NCI-H82 treated with DMSO at 0.1 percent for 48 hours (cell line): ENCODE measurements around the gene LIPE.
A peak's percentile ranks its signal among the peaks of the same experiment; 100 is the strongest.

ENCODE experiments used
- DNase-seq: peaks from one replicate; lab custom pipeline; 2025; ENCODE audit not compliant: unreplicated experiment; lab: John Stamatoyannopoulos, UW

Gene LIPE

DNA sequence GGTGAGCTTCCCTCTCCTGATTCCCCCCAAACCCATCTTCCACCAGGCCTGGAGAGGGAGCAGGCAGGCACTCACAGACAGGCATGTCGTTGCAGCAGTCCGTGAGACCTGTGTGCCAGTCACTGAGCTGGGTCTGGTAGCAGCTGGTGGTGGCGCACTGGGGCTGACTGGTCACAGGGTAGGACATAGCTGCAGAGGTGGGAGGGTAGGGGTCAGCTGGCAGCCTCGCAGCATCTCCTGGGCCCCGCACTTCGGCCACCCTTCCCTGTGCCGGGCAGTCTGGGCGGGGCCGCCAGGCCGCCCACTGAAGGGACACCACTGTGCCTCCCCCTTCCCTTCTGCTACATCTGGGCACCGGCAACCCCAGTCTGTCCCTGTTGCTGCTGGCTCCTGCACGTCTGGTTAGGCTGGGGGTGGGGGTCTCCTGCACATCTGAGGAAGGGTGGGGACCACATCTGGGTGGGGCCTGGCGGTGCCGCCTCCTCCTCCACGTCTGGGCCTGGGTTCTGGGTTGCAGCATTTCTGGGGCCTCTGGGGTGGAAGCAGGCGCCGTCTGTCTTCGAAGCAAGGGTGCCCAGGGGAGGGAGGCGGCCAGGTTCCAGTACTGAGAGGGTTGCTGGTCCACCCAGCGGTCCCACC lies 38.2 kb downstream of the LIPE start:
- no peak for DNase-seq

- DNase-seq, result peak; percentile 64
Measured at GRCh38 chr19:42386974-42387707, 40.0 kb downstream of the LIPE start.

GRCh38 chr19:42380155-42380554 lies 47.0 kb downstream of the LIPE start:
- no peak for DNase-seq

DNA sequence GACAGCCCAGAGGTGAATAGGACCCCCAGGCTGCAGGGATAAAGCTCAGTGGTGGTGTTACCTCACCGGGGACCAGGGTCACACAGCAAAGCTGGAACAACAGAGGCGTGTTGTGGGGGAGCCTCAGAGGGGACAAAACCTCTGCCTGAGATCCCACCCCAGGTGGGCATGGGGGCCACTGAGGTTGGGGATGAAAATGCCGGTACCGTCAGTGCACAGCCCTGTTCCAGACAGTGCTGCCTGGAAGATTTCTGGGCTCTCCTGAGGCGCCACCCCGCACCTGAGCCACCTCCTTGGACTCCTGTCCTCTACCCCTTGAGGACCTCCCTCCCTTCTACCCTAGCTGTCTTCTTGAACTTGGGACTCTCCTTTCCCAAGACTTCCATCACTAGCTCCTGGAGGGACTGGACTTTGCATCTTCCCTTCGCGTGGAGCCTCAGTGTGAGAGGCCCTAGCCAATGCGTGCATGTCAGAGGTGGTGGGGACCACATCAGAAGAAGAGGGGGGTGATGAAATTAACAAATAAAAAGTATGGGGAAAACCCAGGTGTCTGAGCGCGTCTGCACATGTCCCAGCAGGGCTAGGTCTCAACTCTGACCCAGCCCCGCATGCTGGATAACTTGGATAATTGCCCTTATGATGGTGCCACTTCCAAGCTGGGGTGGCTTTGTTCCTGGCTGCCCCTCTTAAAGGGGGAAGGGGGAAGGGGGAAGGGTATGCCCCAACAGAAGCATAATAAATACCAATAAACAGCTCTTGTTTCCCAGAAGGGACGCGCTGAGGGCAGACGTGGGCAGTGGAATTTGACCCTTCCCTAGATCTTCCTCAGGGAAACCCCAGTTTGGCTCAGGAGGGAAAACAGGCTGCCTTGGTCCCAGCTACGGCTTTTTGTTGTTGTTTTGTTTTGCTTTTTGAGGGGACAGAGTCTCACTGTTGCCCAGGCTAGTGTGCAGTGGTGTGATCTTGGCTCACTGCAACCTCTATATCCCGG lies 48.7 kb downstream of the LIPE start:
- no peak for DNase-seq

DNA sequence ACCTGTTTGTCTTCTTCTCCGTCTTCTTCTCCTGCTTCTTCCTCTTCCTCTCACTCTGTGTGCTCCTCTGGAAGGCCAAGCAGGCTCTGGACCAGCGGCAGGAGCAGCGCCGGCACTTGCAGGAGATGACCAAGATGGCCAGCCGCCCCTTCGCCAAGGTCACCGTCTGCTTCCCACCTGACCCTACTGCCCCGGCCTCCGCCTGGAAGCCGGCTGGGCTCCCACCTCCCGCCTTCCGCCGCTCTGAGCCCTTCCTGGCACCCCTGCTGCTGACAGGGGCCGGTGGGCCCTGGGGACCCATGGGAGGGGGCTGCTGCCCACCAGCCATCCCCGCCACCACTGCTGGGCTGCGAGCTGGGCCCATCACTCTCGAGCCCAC lies 51.0 kb downstream of the LIPE start:
- no peak for DNase-seq

DNA sequence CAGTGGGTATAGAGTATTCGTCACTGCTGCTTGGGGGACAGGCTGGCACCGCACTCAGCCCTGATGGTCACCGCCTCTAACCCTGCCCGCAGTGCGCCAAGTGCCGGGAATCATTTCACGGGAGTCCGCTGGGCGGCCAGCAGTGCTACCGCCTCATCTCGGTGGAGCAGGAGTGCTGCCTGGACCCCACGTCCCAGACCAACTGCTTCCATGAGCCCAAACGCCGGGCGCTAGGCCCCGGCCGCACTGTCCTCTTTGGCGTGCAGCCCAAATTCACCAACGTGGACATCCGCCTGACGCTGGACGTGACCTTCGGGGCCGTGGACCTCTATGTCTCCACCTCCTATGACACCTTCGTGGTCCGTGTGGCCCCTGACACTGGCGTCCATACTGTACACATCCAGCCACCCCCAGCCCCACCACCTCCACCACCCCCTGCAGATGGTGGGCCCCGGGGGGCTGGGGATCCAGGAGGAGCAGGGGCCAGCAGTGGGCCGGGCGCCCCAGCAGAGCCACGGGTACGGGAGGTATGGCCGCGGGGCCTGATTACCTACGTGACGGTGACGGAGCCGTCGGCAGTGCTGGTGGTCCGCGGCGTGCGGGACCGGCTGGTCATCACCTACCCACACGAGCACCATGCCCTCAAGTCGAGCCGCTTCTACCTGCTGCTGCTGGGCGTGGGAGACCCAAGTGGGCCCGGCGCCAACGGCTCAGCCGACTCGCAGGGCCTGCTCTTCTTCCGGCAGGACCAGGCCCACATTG lies 51.6 kb downstream of the LIPE start:
- DNase-seq, result no peak

DNA sequence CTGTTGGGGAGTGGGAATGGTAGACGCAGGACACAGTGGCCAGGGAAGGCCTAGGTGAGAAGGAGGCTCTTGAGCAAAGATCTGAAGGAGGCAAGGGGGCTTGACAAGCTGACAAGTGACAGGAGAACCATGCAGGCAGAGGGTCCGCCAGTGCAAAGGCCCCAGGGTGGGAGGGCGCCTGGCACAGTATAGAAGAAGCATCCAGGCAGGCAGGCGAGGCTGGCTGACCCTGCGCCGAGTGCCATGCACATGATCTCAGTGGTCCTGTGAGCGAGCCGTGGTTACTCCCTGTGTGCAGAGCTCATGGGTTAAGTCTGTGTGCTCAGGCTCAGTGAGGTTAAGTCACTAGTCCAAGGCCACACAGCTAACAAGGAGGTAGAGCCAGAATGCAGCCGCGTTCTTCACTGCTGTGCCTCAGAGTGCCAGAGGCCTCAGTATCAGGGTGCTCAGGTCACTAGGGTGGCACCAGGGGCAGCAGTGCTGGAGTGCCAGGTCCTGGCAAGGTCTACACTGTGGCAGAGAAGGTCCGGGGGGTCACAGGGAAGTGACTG lies 52.3 kb downstream of the LIPE start:
- no peak for DNase-seq

DNA sequence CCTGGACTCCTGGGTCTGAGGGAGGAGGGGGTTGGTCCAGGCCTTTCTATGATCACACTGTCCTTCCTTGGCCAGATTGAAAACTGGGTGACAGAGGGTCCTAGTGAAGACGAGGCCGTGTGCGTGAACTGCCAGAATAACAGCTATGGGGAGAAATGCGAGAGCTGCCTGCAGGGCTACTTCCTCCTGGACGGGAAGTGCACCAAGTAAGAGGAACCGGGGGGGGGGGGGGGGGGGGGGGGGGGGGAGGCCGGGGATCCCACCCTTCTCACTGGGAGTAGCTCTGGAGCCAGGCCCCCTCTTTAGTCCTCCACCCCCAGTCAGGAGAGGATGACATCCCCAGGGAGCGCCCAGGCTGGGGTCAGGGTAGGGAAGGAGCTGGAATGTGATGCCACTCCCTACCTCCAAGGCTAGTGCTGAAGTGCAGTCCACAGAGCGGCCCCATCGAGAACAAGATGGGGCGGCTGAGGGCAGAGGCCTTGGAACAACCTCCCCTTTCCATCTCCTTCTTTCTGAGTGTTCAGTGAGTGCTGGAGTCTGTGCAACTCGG lies 56.5 kb downstream of the LIPE start:
- no peak for DNase-seq

DNA sequence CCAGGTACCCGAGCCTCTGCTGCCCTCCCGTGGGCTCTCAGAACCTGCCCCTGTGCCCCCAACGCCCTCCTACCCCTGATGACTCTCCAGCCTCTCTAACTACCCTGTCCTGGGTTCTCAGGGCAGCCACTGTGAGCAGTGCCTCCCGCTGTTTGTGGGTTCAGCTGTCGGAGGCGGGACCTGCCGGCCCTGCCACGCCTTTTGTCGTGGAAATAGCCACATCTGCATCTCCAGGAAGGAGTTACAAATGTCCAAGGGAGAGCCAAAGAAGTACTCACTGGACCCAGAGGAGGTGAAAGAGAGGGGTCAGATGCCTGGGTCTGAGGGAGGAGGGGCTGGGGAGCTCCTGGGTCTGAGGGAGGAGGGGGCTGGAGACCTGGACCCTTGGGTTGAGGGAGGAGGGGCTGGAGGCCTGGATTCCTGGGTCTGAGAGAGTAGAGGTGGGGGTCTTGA lies 57.1 kb downstream of the LIPE start:
- no peak for DNase-seq

- DNase-seq, result no peak
Measured at GRCh38 chr19:42369433-42370067, 57.6 kb downstream of the LIPE start.

DNA sequence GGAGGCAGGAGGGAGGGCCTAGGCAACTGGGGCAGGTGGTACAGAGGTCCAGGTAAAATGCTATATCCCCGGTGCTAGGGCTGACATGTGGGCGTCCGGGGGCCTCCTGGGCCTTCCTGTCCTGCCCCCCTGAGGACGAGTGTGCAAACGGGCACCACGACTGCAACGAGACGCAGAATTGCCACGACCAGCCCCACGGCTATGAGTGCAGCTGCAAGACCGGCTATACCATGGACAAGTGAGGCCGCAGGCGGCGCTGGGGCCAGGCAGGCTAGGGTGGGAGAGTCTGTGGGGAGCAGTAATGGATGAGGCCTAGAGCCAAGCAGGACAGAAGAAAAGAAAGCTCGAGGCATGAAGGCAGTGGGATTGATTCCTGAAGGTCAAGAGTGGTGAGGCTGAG lies 58.4 kb downstream of the LIPE start:
- DNase-seq, result no peak

DNA sequence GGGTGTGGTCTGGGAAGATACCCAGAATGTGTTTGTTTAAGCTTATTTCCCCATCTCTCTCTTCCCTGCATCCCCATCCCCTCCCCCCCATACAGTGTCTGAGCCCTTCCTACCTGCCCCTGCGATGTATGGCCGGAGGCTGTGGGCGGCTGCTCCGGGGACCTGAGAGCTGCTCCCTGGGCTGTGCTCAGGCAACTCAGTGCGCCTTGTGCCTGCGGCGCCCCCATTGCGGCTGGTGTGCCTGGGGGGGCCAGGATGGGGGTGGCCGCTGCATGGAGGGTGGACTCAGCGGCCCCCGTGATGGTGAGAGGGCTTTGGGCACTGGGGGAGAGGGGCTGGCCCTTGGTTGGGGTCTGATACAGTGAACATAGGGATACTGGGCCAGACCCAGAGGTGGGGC lies 58.8 kb downstream of the LIPE start:
- DNase-seq, result no peak

DNA sequence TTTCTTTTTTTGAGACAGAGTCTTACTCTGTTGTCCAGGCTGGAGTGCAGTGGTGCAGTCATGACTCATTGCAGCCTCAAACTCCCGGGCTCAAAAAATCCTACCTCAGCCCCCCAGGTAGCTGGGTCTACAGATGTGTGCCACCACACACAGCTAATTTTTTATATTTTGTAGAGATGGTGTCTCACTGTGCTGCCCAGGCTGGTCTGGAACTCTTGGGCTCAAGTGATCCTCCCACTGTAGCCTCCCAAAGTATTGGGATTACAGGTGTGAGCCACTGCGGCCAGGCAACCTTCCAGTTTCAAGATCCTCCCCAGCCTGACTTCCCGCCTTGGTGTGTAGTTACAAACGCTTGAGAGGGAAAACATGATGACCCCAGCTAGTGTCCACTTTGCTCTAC lies 59.3 kb downstream of the LIPE start:
- no peak for DNase-seq

- DNase-seq, result no peak
Measured at GRCh38 chr19:42366673-42367072, 60.5 kb downstream of the LIPE start.

GRCh38 chr19:42363614-42364346 lies 63.4 kb downstream of the LIPE start:
- no peak for DNase-seq

DNA sequence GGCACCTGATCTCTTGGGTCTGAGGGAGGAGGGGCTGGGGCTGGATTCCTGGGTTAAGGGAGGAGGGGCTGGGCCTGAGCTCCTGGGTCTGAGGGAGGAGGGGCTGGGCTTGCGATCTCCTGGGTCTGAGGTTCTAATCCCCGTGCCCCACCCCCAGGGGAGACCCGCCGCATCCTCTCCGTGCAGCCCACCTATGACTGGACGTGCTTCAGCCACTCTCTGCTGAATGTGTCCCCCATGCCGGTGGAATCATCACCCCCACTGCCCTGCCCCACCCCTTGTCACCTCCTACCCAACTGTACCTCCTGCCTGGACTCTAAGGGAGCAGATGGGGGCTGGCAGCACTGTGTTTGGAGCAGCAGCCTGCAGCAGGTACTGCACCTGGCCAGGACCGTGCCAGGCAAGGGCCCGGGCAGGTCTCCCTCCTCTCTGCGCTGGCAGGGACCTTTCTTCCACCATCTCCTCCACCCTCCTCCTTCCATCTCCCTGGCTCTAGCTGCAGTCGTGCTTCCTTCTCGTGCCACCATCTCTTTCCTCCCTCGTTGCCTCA lies 64.2 kb downstream of the LIPE start:
- no peak for DNase-seq

- DNase-seq, result no peak
Measured at GRCh38 chr19:42362342-42362741, 64.8 kb downstream of the LIPE start.

DNA sequence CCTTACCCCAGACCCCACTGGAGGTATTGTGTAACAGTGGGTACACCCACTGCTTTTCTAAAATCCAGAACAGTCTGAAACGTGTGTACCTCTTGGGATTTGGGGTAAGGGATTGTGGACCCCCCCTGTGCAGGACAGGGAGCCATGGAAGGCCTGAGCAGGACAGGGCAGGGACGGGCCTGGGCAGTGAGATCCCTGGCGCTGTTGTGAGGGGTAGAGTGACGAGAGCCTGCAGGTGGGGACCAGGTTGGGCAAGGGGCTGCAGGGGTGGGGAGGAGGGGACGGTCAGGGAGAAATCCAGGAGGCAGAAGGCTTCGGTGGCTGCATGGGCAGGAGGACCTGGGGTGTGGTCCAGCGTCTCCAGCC lies 65.7 kb downstream of the LIPE start:
- DNase-seq, result no peak
